NCI-H1930 (cell line): ENCODE measurements around the gene PRDM1.

Experiments
- DNase-seq, 2 experiments: peaks; one replicate each; lab custom pipeline; 2025; lab: John Stamatoyannopoulos, UW

PRDM1 gene

DNA sequence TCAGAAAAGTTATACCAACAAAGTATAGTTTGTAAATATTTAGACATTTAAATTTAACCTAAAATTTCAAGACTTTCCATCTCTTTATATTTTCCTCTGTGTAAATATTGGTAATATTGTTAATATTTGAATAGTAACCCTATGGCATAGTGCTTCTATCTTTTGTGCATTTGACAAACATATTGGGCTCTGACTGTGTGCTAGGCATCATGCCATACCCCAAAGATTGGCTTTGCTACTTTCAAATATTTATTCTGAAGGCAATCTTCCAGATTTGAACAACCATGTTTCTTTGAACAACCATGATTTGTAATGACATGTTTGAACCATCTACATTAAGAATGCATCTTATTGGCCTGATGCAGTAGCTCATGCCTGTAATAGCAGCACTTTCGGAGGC, 15.5 kb upstream of the PRDM1 start:
- no peak for DNase-seq

GRCh38 chr6:106072501-106073090, 13.5 kb upstream of the PRDM1 start:
- DNase-seq = no peak

DNA sequence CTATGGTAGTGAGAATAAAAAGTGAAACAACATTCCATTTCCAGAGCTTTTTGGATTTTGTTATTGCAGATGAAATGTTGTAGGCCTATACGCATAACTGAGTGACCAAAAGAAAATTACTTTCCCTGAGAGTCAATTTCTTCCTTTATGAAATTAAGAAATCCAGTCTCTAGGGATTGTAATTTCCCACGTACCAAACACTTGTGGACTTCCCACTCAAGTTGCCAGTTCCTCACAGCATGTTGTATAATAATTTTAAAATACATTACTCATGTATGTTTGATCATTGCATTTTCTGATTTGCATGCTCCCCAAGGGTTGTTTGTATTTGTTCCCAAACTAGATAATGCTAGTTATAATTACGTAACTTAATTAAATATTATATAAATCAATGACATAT, 12.0 kb upstream of the PRDM1 start:
- no peak for DNase-seq

GRCh38 chr6:106076139-106076538, 10.0 kb upstream of the PRDM1 start:
- DNase-seq = no peak

- DNase-seq = no peak
Measured at GRCh38 chr6:106077170-106077569, 9.0 kb upstream of the PRDM1 start.

DNA sequence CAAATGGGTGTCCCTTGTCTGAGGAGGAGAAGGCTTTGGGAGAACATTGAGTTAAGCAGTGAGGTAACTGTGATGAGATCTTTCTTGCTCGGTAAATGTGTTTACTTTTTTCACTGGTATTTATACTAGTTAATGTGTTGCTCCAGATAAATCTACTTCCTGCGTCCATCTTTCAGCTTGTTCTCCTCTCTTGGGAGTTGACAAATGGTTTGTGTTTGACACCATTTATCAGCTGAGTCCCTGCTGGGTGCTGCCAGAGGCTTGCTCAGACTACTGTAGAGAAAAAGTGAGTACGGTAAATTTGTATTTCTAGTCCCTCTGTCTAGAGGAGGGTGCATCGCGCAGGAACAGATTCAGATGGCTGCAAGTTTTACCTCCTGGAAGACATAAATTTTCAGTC, 8.3 kb upstream of the PRDM1 start:
- peak in 1 of 2 experiments; percentile 6 for DNase-seq

DNA sequence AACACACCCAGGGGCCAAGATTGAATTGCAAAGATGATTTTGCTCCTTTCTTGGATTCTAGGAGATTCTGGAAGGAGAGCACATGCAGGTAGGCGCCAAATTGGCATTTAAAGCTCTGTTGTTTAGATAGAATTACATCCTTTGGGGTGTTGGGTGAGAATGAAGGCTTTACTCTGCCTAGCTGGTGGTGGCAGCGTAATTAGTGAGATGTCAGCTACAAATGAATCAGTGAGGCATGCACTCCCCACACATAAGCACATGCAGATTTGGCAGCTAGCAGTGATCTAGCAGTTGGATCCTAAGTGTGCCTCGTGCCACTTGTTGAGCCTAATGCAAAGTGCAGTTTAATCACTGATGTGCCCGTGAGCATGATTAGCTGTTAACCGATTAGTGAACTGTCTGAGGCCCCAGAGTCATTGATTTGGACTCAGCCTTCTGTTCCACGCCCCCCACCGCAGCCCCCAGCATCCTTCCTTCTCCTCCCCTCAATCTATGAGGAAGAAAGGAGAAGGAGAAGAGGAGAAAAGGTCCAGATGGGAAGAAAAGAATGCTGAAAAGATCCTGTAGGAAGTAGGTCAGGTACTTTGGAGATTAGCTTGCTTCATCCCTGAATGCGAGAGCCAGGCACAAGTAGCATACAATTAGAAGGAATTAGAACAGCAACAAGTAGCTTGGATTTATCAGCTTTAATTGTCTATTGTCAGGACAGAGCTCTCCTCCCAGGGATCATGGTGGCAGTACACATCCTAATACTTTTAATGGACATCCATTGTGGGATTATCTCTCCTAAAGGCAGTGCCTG, 6.0 kb upstream of the PRDM1 start:
- no peak for DNase-seq

GRCh38 chr6:106080763-106081095, 5.4 kb upstream of the PRDM1 start:
- DNase-seq = no peak

DNA sequence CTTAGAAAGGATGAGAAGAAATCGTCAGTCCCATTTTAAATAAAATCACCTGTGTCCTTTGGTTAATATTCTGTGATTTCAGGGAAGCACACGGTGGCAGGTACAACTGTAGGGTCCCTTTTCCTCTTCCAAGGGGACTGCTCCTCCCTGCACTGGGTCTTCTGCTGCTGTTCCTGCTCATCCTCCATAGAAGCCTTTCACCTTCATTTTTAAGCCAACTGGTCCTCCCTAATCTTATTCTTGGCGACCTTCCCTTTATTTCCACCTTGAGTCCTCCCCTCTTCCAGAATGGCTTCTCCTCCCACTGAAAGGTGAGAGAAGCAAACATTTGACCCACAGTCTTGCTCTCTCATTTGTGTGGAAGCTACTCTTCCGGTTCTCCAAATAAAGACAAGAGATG, 4.4 kb upstream of the PRDM1 start:
- DNase-seq = no peak

DNA sequence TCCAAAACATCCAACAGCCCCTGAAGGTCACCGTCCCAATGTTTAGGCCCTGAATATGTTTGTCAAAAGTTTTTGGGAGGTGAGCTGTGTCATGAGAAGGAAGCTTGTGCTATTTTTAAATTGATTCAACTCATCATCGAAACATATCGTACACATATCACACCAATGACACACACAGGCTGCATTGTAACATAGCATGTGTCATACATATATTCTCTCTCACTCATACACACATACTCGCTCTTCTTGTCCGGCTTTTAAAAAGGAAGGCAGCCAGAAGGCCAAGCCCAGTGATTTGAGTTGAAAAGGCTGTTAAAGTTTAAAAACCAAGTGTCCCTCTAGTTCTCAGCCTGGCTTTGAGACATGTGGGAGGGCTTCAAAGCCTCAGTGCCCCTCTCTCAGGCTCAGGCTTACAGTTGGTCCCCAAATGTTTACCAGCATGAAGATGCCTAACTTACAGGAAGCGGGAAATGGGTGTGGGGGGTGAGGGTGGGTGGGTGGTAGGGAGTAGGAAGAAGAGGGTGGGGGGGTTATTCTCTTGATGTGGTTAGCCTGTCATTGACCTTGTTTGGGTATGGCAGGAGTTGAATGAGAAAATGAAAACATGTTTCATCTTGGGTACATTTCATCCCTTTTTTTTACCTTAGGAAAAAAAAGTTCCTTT, 3.3 kb upstream of the PRDM1 start:
- DNase-seq = no peak

DNA sequence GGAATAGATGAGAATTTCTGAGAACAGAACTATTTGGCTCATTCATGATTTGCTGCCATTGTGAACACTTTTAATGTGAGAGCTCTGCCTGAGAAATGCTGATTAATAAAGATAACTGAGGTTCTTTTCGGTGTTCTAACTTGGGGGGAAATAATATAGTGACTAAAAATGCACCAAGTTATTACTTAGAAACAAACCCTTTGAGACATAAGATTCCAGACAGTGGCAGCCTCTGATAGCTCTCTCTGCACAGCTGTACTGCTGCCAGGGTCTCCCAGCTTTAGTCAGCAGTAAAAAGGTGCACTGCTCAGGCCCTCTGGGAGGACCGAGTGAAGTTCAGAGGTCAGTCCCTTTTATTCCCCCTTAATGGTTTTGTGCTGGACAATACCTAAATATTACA, 2.5 kb upstream of the PRDM1 start:
- DNase-seq = no peak

DNA sequence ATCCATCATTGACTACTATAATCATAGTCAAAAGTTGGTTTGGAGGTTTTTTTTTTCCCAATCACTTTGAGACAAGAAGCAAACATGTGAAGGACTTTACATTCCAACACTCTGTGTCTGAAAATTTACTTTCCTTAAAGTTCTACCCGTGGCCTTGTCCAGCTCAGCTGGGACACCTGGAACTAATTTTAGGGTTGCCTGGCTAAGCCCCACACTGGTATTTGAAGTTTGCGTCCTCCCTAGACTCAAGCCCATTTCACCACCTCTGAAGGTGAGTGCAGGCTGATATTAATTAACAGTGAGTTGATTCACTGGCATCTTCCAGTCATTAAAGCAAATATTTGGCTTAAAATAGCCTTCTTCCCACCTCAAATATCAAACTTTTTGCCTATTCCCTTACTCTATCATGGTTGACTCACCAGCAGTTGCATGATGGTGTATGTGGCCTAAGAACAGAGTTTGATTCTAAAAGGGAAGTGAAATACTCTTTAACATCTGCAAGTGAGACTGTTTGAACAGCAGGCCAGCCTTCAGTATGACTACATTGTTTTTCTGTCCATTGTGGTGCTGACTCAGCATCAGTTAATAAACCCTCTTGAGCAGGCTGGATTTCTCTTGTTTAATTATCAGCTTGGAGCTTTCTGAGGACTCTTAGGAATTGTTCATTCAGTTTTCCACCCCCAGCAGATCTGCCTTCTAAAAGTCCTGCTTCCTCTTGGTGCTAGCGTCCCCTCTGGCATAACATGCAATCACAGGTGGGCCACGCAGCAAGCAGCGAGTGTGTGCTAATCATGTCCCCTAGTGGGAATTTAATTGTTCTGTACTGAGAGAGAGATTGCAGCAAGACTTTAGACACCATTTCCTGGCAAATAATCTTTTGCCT, 1.8 kb upstream of the PRDM1 start:
- DNase-seq = peak in 1 of 2 experiments; percentile 21

- no peak for DNase-seq
Measured at GRCh38 chr6:106084989-106085691, 996 bp upstream of the PRDM1 start.

- no peak for DNase-seq
Measured at GRCh38 chr6:106085692-106085983, 498 bp upstream of the PRDM1 start.

DNA sequence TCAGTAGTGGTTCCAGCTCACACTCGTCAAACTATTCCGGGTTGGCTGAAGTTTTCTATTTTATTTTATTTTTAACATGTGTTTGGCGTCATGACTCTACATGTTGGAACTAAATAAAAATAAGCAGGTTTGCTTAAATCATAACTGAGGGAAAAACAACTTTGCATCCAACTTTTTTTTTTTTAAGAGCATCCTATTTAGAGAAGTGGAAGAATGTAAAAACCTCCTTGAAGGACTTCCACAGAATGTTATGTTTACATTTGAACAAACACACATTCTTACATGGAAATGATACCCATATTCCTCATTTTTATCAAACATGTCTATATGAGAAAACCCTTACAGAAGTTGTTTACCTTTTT, 659 bp downstream of the PRDM1 start:
- DNase-seq = no peak

GRCh38 chr6:106087548-106088325, 1.6 kb downstream of the PRDM1 start:
- DNase-seq = no peak

- no peak for DNase-seq
Measured at GRCh38 chr6:106090001-106090400, 3.9 kb downstream of the PRDM1 start.

- DNase-seq = no peak
Measured at GRCh38 chr6:106092279-106092678, 6.1 kb downstream of the PRDM1 start.

- DNase-seq = no peak
Measured at GRCh38 chr6:106094261-106094963, 8.3 kb downstream of the PRDM1 start.

DNA sequence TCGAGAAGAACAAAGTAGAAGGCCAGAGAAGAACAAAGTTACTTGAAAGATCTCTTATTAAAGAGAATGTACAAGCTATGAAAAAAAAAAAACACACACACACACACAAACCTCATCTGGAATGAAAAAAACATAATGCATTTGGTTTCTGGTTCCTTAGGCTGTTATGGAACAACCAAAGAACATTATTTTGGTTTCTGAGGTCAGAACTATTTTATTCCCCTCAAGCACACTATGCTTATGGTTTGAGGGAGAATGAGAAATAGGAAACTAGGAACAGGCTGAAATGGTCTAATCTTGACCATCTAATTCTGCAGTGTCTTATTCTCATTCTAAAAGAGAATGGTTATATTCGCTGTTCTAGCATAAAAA, 8.8 kb downstream of the PRDM1 start:
- DNase-seq = no peak
